Endodermal cell (in vitro differentiated cells): ENCODE measurements around the gene AGPAT3. TPM values are rescaled to one million over a fixed set of nuclear protein-coding genes. Genes with fewer than 3 reads are reported as not detected.

ENCODE experiments used
- DNase-seq: peaks from one replicate; pipeline ENCODE4 v3.0.0-alpha.2; 2017
- H3K27ac ChIP-seq: 2 replicates; pipeline ENCODE4 v1.5.1; 2013; ENCODE audit warnings: mild to moderate bottlenecking, low read depth, low read length, moderate library complexity
- H3K27me3 ChIP-seq: 2 replicates; pipeline ENCODE4 v1.6.1; 2013; ENCODE audit warnings: mild to moderate bottlenecking, low read length, moderate library complexity; ENCODE audit not compliant: insufficient read depth, control insufficient read depth, poor library complexity, severe bottlenecking
- H3K36me3 ChIP-seq: 2 replicates; pipeline ENCODE4 v1.7.0; 2013; ENCODE audit warnings: mild to moderate bottlenecking, low read length, moderate library complexity; ENCODE audit not compliant: control insufficient read depth, insufficient read depth
- H3K4me1 ChIP-seq: one replicate; pipeline ENCODE4 v1.7.0; 2013; ENCODE audit warnings: low read length; ENCODE audit not compliant: control insufficient read depth, insufficient read depth
- H3K4me3 ChIP-seq: 2 replicates; pipeline ENCODE4 v1.5.1; 2013; ENCODE audit warnings: mild to moderate bottlenecking, low read length, moderate library complexity
- H3K9ac ChIP-seq: 2 replicates; pipeline ENCODE4 v1.6.1; 2013; ENCODE audit warnings: mild to moderate bottlenecking, low read length, moderate library complexity; ENCODE audit not compliant: poor library complexity, severe bottlenecking; ENCODE audit errors: extremely low read depth
- H3K9me3 ChIP-seq: 2 replicates; pipeline ENCODE4 v1.6.1; 2013; ENCODE audit warnings: mild to moderate bottlenecking, low read length, moderate library complexity; ENCODE audit not compliant: control insufficient read depth
- H3K27ac Mint-ChIP-seq: 2 replicates; pipeline ENCODE4 v1.8.0; 2020; ENCODE audit warnings: mixed read lengths
- H3K27me3 Mint-ChIP-seq: 2 replicates; pipeline ENCODE4 v1.8.0; 2021; ENCODE audit warnings: mild to moderate bottlenecking, mixed read lengths; ENCODE audit not compliant: insufficient read depth
- H3K36me3 Mint-ChIP-seq: 2 replicates; pipeline ENCODE4 v1.8.0; 2020; ENCODE audit warnings: low read depth, mixed read lengths
- H3K4me1 Mint-ChIP-seq: 2 replicates; pipeline ENCODE4 v1.8.0; 2020; ENCODE audit warnings: mixed read lengths
- H3K4me3 Mint-ChIP-seq: 2 replicates; pipeline ENCODE4 v1.8.0; 2020; ENCODE audit warnings: mild to moderate bottlenecking, moderate library complexity, mixed read lengths
- H3K9me3 Mint-ChIP-seq: 2 replicates; pipeline ENCODE4 v1.8.0; 2020; ENCODE audit warnings: mild to moderate bottlenecking, mixed read lengths
- CTCF ChIP-seq: fragments of 200-600 bp; sonication (generic); conservative IDR thresholded peaks from 2 replicates; pipeline ENCODE4 v1.5.0; 2021; ENCODE audit warnings: antibody characterized with exemption, mild to moderate bottlenecking
- WGBS, 2 experiments: methylation state at CpG; one replicate each; pipeline versions ENCODE4 v1.1.5 to v1.1.7; 2013; ENCODE audit warnings: missing lambda C conversion rate in 2 of 2, mixed read lengths in 1 of 2; ENCODE audit not compliant: insufficient coverage in 1 of 2, insufficient read length in 1 of 2; 5-methylcytosine and 5-hydroxymethylcytosine counted together
- total RNA-seq, 2 donors: library from RNA; stranded (reverse); fragmentation: NEBNext Ultra II Directional in 1 of 2; extraction: Animal tissue kit (Norgen Biotek cat#: 25700) in 1 of 2; gene quantifications; 2 replicates in 1 of 2; 3 replicates in 1 of 2; pipeline ENCODE4 v1.2.1, GENCODE V29; 2021

AGPAT3 gene
- total RNA-seq, 2 donors from 2014 or later, result 44.0 to 74.4 TPM

- H3K9me3 ChIP-seq, result no peaks in the 10 kb centered on the region
- H3K4me1 Mint-ChIP-seq, result peaks cover 13% of the 10 kb centered on the region
- H3K4me3 ChIP-seq, result no peak overlapping the region
- H3K9ac ChIP-seq, result no peak overlapping the region
- H3K4me1 ChIP-seq, result peaks cover 6% of the 10 kb centered on the region
- H3K36me3 ChIP-seq, result peaks cover 6% of the 10 kb centered on the region
- no peak overlapping the region for H3K4me3 Mint-ChIP-seq
- H3K27me3 ChIP-seq, result no peaks in the 10 kb centered on the region
- H3K27me3 Mint-ChIP-seq, result no peaks in the 10 kb centered on the region
- no peaks in the 10 kb centered on the region for H3K9me3 Mint-ChIP-seq
- no peak for TF ChIP-seq CTCF
- 92 to 95% methylated on average over 7 to 8 of the region's 8 CpGs for WGBS, 2 experiments
- no peak overlapping the region for H3K27ac Mint-ChIP-seq
- no peak overlapping the region for H3K27ac ChIP-seq
- H3K36me3 Mint-ChIP-seq, result peaks cover 15% of the 10 kb centered on the region
- no peak for DNase-seq
Observed at GRCh38 chr21:43881935-43882334, 16.9 kb downstream of the AGPAT3 start.

DNA sequence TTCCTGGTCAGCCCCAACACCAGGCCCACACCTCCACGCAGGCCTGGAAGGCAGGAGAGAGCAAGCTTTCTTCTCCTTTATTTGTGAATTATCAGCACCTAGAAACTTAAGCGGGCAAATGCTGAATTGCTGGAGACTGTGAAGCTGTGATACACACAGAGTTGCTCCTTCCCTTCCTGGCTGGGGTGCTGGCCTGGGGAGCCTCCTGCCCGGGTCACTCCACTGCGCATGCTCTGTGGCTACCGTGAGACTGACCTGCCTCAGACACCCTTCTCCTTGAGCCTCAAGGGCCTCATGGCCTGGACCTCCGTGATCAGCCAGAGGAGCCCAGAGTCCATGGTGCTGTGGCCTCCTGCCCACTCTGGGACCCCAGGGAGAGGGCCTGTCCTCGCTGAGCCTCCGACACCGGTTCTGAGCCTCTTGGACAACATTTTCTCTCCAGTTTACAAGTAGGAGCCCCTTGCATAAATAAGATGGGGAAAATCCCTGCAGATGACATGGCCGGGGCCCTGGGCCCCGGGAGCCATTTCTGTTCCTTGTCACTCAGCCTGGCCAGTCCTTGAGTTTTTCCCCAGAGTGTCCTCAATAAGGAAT is 18.0 kb downstream of the AGPAT3 start:
- DNase-seq, result no peak
- H3K27ac ChIP-seq, result peak overlapping the region; percentile 36
- H3K27me3 Mint-ChIP-seq, result no peaks in the 10 kb centered on the region
- no peaks in the 10 kb centered on the region for H3K9me3 Mint-ChIP-seq
- H3K9ac ChIP-seq, result no peak overlapping the region
- H3K4me3 Mint-ChIP-seq, result no peak overlapping the region
- WGBS, 2 experiments, result 94 to 96% methylated on average over 6 to 11 of the region's 11 CpGs
- H3K27me3 ChIP-seq, result no peaks in the 10 kb centered on the region
- peaks cover 13% of the 10 kb centered on the region for H3K4me1 Mint-ChIP-seq
- peaks cover 6% of the 10 kb centered on the region for H3K36me3 ChIP-seq
- no peaks in the 10 kb centered on the region for H3K9me3 ChIP-seq
- no peak overlapping the region for H3K4me3 ChIP-seq
- peaks cover 6% of the 10 kb centered on the region for H3K4me1 ChIP-seq
- no peak for TF ChIP-seq CTCF
- H3K27ac Mint-ChIP-seq, result peak overlapping the region; percentile 89
- H3K36me3 Mint-ChIP-seq, result peaks cover 11% of the 10 kb centered on the region

DNA sequence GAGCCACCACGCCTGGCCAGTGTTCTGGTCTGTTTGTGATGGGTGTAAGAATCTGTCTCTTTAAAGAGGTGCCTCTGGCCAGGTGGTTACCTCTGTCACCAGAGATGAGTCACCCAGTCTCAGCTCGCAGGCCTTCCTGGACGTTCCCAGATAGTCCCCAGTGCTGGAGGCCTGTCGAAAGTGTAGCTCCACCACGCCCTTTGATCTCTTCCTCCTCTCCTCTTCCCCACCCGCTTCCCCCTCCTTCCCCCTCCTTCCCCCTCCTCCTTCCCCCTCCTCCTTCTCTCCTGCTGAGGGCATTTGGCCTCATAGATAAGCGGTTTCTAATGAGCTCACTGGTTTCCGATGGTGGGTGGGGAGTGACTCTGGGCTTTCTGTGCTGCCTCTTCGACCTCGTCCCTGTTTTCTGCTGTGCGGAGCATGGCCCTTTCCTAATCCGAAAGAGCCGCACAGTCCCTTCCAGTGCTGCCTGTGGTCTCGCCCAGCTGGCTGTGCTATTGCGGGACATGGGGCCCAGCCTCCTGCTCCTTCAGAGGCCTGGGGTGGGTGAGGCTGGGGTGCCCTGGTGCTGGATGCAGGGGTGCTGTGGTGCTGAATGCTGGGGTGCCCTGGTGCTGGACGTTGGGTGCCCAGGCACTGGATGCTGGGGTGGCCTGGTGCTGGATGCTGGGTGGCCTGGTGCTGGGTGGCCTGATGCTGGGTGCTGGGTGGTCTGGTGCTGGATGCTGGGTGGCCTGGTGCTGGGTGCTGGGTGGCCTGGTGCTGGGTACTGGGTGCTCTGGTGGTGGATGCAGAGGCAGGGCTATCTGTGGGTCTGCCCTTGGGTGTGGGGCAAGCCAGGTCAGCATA is 19.2 kb downstream of the AGPAT3 start:
- Mint-ChIP-seq H3K27ac (peak overlapping the region; percentile 89), H3K4me3 (peak overlapping the region; percentile 28), H3K27me3 (no peaks in the 10 kb centered on the region), H3K36me3 (peaks cover 9% of the 10 kb centered on the region), H3K4me1 (peaks cover 13% of the 10 kb centered on the region), H3K9me3 (no peaks in the 10 kb centered on the region)
- peak overlapping the region; percentile 71 for H3K9ac ChIP-seq
- DNase-seq, result peak; percentile 91
- WGBS, 2 experiments, result 36 to 38% methylated on average over 8 to 15 of the region's 16 CpGs
- no peaks in the 10 kb centered on the region for H3K9me3 ChIP-seq
- peak overlapping the region; percentile 35 for H3K4me3 ChIP-seq
- no peaks in the 10 kb centered on the region for H3K27me3 ChIP-seq
- peaks cover 6% of the 10 kb centered on the region for H3K4me1 ChIP-seq
- peaks cover 8% of the 10 kb centered on the region for H3K36me3 ChIP-seq
- no peak for TF ChIP-seq CTCF
- H3K27ac ChIP-seq, result peak overlapping the region; percentile 47
